NT2/D1 (cell line): ENCODE results near the gene KREMEN1.

Source experiments
- SUZ12 ChIP-seq: IDR thresholded peaks from 2 replicates; pipeline ENCODE4 v1.6.1; 2011; ENCODE audit not compliant: insufficient read length, insufficient read depth; ENCODE audit errors: extremely low read depth
- YY1 ChIP-seq: IDR thresholded peaks from 2 replicates; pipeline ENCODE4 v1.6.1; 2011; ENCODE audit not compliant: insufficient read length, insufficient read depth
- ZNF274 ChIP-seq: IDR thresholded peaks from 2 replicates; pipeline ENCODE4 v1.6.1; 2011; ENCODE audit warnings: mild to moderate bottlenecking, low read depth, low read length

GRCh38 chr22:29078036-29078868 is 5.4 kb downstream of the KREMEN1 start:
- TF ChIP-seq ZNF274: no peak
- TF ChIP-seq SUZ12: no peak
- no peak for TF ChIP-seq YY1
